Brain microvascular endothelial cell (primary cell): Measurements from ENCODE around the gene HLA-A.
A peak's percentile ranks its signal among the peaks of the same experiment; 100 is the strongest.

Experiments used
- DNase-seq: peaks from one replicate; pipeline ENCODE4 v3.0.0-alpha.2; 2020
- H3K27ac ChIP-seq: fragments of 250-450 bp; sonication (Bioruptor Pico); 2 replicates; pipeline ENCODE4 v1.5.1; 2020; ENCODE audit warnings: mild to moderate bottlenecking, moderate library complexity
- H3K27me3 ChIP-seq: fragments of 250-450 bp; sonication (Bioruptor Pico); replicated peaks from 2 replicates; pipeline ENCODE4 v1.5.1; 2020; ENCODE audit warnings: mild to moderate bottlenecking
- H3K36me3 ChIP-seq: fragments of 250-450 bp; sonication (Bioruptor Pico); replicated peaks from 2 replicates; pipeline ENCODE4 v1.5.1; 2020; ENCODE audit warnings: mild to moderate bottlenecking
- H3K4me3 ChIP-seq: 2 replicates; pipeline ENCODE4 v1.5.1; 2011; ENCODE audit warnings: low read depth, mild to moderate bottlenecking, control low read depth, low read length, moderate library complexity
- in situ Hi-C: cut with HindIII; loops from 2 replicates; pipeline ENCODE4 v1.10.0; 2017; ENCODE audit warnings: low sequenced_read_pairs, low pct_ligation_motif_present
- TF ChIP-seq, protein P1 (sequence below): IDR thresholded peaks from 2 replicates; pipeline ENCODE4 v1.5.1; 2011; ENCODE audit warnings: low read depth, mild to moderate bottlenecking, moderate library complexity, low read length, control low read depth, inconsistent platforms; ENCODE audit errors: missing control alignments

HLA-A gene

DNA sequence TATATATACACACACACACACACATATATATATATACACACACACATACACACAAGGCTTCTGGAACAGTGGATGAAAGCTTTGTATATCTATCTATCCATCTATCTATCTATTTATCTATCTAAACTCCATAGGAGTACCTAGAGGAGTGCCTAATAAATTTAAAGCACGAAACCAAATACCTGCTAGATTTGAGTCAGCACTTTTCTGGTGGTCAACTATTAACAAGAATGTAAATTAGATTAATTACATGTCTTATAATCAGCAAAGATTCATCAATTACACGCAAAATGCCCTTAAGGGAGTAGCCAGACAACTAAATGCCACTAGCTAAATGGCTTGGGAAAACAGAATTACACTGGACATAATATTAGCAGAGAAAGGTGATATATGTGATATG, 26.6 kb downstream of the HLA-A start:
- Histone ChIP-seq H3K27ac (no peak overlapping the region), H3K36me3 (no peaks in the 10 kb centered on the region), H3K4me3 (no peak overlapping the region), H3K27me3 (no peaks in the 10 kb centered on the region)
- TF ChIP-seq, protein P1, sequence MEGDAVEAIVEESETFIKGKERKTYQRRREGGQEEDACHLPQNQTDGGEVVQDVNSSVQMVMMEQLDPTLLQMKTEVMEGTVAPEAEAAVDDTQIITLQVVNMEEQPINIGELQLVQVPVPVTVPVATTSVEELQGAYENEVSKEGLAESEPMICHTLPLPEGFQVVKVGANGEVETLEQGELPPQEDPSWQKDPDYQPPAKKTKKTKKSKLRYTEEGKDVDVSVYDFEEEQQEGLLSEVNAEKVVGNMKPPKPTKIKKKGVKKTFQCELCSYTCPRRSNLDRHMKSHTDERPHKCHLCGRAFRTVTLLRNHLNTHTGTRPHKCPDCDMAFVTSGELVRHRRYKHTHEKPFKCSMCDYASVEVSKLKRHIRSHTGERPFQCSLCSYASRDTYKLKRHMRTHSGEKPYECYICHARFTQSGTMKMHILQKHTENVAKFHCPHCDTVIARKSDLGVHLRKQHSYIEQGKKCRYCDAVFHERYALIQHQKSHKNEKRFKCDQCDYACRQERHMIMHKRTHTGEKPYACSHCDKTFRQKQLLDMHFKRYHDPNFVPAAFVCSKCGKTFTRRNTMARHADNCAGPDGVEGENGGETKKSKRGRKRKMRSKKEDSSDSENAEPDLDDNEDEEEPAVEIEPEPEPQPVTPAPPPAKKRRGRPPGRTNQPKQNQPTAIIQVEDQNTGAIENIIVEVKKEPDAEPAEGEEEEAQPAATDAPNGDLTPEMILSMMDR = no peak
- in situ Hi-C loops = no loop called here
- DNase-seq = no peak

DNA sequence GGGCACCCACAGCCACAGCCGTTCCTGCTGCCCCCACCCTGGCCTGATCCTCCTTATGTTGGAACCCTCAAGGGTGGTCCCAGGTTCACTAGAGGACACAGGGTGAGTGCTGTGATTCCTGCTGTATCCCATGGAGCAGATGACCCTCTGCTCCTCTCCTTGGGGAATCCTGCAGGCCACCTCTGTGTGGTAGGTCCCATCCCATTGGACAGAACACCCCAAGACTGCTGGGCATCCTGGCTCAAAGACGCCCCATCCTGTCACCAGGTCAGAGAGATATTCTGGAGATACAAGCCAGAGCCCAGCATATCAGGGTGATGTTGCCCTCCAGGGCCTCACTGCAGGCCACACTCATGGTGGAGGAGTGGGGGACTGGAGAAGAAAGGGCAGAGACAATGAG, 28.4 kb downstream of the HLA-A start:
- no peak overlapping the region for H3K27ac ChIP-seq
- peaks cover 11% of the 10 kb centered on the region for H3K27me3 ChIP-seq
- in situ Hi-C loops = no loop called here
- no peaks in the 10 kb centered on the region for H3K36me3 ChIP-seq
- no peak for DNase-seq
- H3K4me3 ChIP-seq = no peak overlapping the region
- TF ChIP-seq, protein P1 = no peak

DNA sequence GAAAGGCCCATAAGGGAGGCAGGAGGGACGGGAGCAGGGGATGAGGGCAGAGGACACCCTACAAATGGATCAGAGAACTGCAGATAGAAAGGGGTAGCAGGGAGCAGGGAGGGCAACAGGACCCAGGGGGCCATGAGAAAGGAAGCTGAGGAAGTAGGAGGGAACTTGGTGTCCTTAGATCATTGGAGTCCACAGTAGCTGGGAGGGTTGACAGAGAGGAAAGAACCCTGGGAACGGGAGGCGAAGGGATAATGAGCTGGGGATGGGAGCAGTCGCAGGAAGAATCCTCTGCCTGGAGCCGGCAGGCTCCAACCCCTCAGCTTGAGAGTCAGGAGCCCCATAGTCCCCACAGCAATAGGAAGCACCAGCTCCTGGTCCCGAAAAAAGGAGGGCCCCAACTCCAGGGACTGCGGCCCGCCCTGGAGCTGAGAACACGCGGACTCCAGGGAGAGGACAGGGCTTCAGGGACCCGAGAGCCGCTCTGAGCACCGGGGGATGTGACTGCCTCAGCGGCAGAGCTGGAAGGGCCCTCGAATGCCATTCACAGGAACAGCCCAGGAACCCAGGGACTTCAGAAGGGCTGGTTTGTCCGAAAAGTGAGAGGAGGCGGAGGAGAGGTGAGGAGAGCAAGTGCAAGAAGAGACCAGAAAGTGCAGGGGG, 32.7 kb downstream of the HLA-A start:
- DNase-seq = no peak
- H3K27me3 ChIP-seq = peaks cover 17% of the 10 kb centered on the region
- in situ Hi-C loops = no loop called here
- no peak overlapping the region for H3K27ac ChIP-seq
- no peaks in the 10 kb centered on the region for H3K36me3 ChIP-seq
- H3K4me3 ChIP-seq = no peak overlapping the region
- TF ChIP-seq, protein P1 = no peak

DNA sequence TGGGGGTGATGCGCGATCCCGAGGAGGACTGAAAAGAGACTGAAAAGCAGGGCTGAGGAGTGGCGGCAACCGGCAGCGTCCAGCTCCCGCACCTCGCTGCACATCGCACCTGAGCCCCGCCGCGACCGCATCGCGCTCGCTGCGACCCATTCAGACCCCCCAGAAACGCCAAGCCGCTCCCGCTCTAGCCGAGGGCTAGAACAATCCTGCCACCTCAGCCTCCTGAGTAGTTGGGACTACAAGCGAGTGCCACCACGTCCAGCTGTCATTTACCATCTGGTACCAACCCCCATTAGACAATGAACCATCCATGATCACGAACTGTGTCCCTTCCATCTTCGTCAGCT, 33.2 kb downstream of the HLA-A start:
- H3K36me3 ChIP-seq = no peaks in the 10 kb centered on the region
- H3K27ac ChIP-seq = no peak overlapping the region
- H3K4me3 ChIP-seq = no peak overlapping the region
- in situ Hi-C loops = no loop called here
- TF ChIP-seq, protein P1 = no peak
- peaks cover 17% of the 10 kb centered on the region for H3K27me3 ChIP-seq
- DNase-seq = no peak

DNA sequence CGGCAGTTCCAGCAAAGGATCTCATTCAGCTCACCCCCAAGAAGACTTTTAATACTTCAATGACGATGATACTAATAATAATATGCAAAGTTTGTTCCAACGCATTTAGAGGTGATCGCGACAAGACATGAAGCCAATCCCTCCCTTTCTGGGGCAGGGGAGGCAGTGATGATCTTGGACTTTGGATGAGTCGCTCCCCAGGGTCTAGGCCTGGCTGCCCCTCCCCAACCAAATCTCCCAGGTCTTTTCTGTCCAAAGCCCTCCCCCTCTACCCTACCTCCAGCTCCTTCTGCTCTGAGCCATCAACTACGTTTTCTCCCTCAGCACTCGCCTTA, 33.9 kb downstream of the HLA-A start:
- TF ChIP-seq, protein P1 = no peak
- in situ Hi-C loops = no loop called here
- Histone ChIP-seq H3K4me3 (peak overlapping the region; percentile 51), H3K27ac (no peak overlapping the region), H3K36me3 (no peaks in the 10 kb centered on the region), H3K27me3 (peaks cover 17% of the 10 kb centered on the region)
- no peak for DNase-seq

DNA sequence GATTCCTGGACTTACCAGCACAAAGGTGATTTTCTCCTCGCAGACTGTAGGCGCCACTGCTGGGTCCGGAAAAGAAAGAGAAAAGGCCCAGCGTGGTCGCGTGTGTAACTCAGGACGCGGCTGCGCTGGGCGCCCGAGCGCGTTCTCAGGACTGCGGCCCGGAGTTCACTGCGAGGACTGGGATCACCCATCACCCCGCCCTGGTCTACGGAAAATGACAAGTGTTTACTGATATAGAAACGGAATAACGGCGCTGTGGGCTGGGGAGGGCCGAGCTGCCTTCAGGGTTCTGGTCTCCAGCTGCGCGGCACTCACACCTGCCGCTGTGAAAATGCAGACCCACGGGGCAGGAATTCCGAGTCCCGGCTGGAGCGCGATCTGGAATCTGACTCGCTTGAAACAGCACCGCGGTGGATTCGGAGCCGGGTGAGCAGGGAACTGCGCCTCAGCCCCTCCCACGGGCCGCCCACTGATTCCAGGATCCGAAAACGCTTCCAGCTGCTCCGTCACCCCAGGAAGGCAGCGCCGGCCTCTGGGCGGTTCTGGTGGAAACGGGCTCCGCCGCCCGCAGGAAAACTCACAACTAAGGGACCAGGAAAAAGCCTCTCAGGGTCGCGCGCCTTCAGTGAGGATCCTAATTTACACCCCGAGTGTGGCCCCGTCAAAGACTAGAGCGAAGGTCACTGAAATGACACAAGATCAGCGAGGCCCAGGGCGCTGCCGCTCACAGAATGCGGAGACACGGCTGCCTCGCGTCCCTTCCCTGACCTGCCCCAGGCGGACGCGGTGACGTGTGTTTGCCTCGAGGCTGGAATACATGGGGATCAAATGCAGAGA, 34.5 kb downstream of the HLA-A start:
- Histone ChIP-seq H3K27me3 (peaks cover 17% of the 10 kb centered on the region), H3K27ac (peak overlapping the region; percentile 45), H3K4me3 (peak overlapping the region; percentile 51), H3K36me3 (no peaks in the 10 kb centered on the region)
- peak; percentile 50 for DNase-seq
- TF ChIP-seq, protein P1 = peak; percentile 63
- in situ Hi-C loops = no loop called here
